HepG2 (cell line): ENCODE measurements around the gene NUBP1. TPM values are rescaled to one million over a fixed set of nuclear protein-coding genes. Genes with fewer than 3 reads are reported as not detected.

Experiments
- BATF2 ChIP-seq: sonication (generic); formaldehyde crosslinking; IDR thresholded peaks from 2 replicates; pipeline ENCODE4 v1.8.0; 2022; ENCODE audit warnings: mild to moderate bottlenecking, missing genetic modification reagents, moderate library complexity
- BCL3 ChIP-seq: sonication (generic); formaldehyde crosslinking; IDR thresholded peaks from 2 replicates; pipeline ENCODE4 v1.5.1; 2020; ENCODE audit warnings: mild to moderate bottlenecking, missing genetic modification reagents, moderate library complexity
- ISL2 ChIP-seq: sonication (generic); formaldehyde crosslinking; IDR thresholded peaks from 2 replicates; pipeline ENCODE4 v1.5.0; 2020; ENCODE audit warnings: missing genetic modification reagents
- KDM2A ChIP-seq: sonication (generic); formaldehyde crosslinking; IDR thresholded peaks from 2 replicates; pipeline ENCODE4 v1.4.0; 2020; ENCODE audit warnings: low read depth, missing genetic modification reagents, borderline replicate concordance
- LCORL ChIP-seq, 2 experiments: fragments of 450-650 bp in 1 of 2; sonication (generic) in 1 of 2; formaldehyde crosslinking in 1 of 2; IDR thresholded peaks; 2 replicates each; pipeline versions ENCODE4 v1.5.0 to v1.6.1; 2017 to 2020; ENCODE audit warnings: antibody characterized with exemption in 1 of 2, missing genetic modification reagents in 1 of 2
- PREB ChIP-seq: sonication (generic); formaldehyde crosslinking; IDR thresholded peaks from 2 replicates; pipeline ENCODE4 v1.4.0; 2020; ENCODE audit warnings: missing genetic modification reagents
- RORA ChIP-seq: sonication (generic); formaldehyde crosslinking; IDR thresholded peaks from 2 replicates; pipeline ENCODE4 v1.5.0; 2020; ENCODE audit warnings: mild to moderate bottlenecking, missing genetic modification reagents, moderate library complexity
- SMC3 ChIP-seq: IDR thresholded peaks from 2 replicates; pipeline ENCODE4 v1.6.1; 2011; ENCODE audit warnings: low read length, improper control_type of control experiment
- ZHX2 ChIP-seq, 2 experiments: sonication (generic) in 1 of 2; formaldehyde crosslinking in 1 of 2; IDR thresholded peaks; 2 replicates each; pipeline versions ENCODE4 v1.6.1 to v1.9.0; 2014 to 2022; ENCODE audit warnings: antibody characterized with exemption in 1 of 2, borderline replicate concordance in 1 of 2, inconsistent platforms in 1 of 2, low read depth in 1 of 2, missing genetic modification reagents in 1 of 2
- ZNF160 ChIP-seq: sonication (generic); formaldehyde crosslinking; IDR thresholded peaks from 2 replicates; pipeline ENCODE4 v1.8.0; 2022; ENCODE audit warnings: mild to moderate bottlenecking, inconsistent platforms, missing genetic modification reagents
- ZNF235 ChIP-seq: sonication (generic); formaldehyde crosslinking; IDR thresholded peaks from 2 replicates; pipeline ENCODE4 v1.8.1; 2023; ENCODE audit warnings: mild to moderate bottlenecking, missing genetic modification reagents, borderline replicate concordance
- ZNF275 ChIP-seq: sonication (generic); formaldehyde crosslinking; IDR thresholded peaks from 2 replicates; pipeline ENCODE4 v1.8.0; 2022; ENCODE audit warnings: missing genetic modification reagents, mild to moderate bottlenecking, inconsistent platforms, borderline replicate concordance
- ZNF354B ChIP-seq: sonication (generic); formaldehyde crosslinking; IDR thresholded peaks from 2 replicates; pipeline ENCODE4 v1.8.0; 2022; ENCODE audit warnings: mild to moderate bottlenecking, missing genetic modification reagents
- ZNF451 ChIP-seq: sonication (generic); formaldehyde crosslinking; IDR thresholded peaks from 2 replicates; pipeline ENCODE4 v1.5.0; 2020; ENCODE audit warnings: mild to moderate bottlenecking, missing genetic modification reagents
- ZNF678 ChIP-seq: sonication (generic); formaldehyde crosslinking; IDR thresholded peaks from 2 replicates; pipeline ENCODE4 v1.4.0; 2020; ENCODE audit warnings: mild to moderate bottlenecking, missing genetic modification reagents
- ZNF766 ChIP-seq: sonication (generic); formaldehyde crosslinking; IDR thresholded peaks from 2 replicates; pipeline ENCODE4 v1.5.0; 2020; ENCODE audit warnings: missing genetic modification reagents, borderline replicate concordance
- polyA plus RNA-seq, 8 experiments: library from polyadenylated mRNA; depleted of rRNA in 3 of 8; stranded (reverse) in 7 of 8; unstranded in 1 of 8; fragments of >200 nt; fragmentation: Illumina TruSeq in 4 of 8; extraction: Trizol in 4 of 8; gene quantifications; 2 replicates each; pipeline versions ENCODE4 v1.2.1 to v1.2.3, GENCODE V29; 2011 to 2016; ENCODE audit warnings: low read depth in 4 of 8, missing spikeins in 1 of 8, mixed read lengths in 1 of 8; ENCODE audit not compliant: insufficient read depth in 1 of 8
- total RNA-seq, 5 experiments: library from RNA; depleted of rRNA; stranded (reverse); fragments of >200 nt; fragmentation: Illumina TruSeq; extraction: Trizol; gene quantifications; 2 replicates each; pipeline ENCODE4 v1.2.3, GENCODE V29; 2016; ENCODE audit warnings: low read depth in 1 of 5

The NUBP1 gene
- total and polyA plus RNA-seq, 2 of the 13 experiments (the other 11 are each of a cell fraction or from before 2014, with no cell fraction given): 53.5 to 70.4 TPM

GRCh38 chr16:10744370-10745030 is 858 bp downstream of the NUBP1 start (continued):
- TF ChIP-seq ZHX2 (IDR thresholded peaks at IDR 0.05; ENCODE audit: low read depth) (no peak), ZHX2 (CRISPR knock-in tag; IDR thresholded peaks at IDR 0.05; ENCODE audit: borderline replicate concordance) (no peak), SMC3 (no peak), KDM2A (CRISPR knock-in tag) (no peak), BCL3 (CRISPR knock-in tag) (no peak; the same call in 1 of the 2 replicates), ZNF160 (CRISPR knock-in tag) (no peak), ZNF766 (no peak), ZNF275 (CRISPR knock-in tag) (no peak), BATF2 (CRISPR knock-in tag) (no peak), ZNF678 (no peak), ISL2 (no peak; the same call in 1 of the 2 replicates), RORA (CRISPR knock-in tag) (no peak), PREB (CRISPR knock-in tag) (no peak), LCORL (IDR thresholded peaks at IDR 0.05) (no peak), LCORL (CRISPR knock-in tag; IDR thresholded peaks at IDR 0.05) (peak; percentile 25; the same call in 1 of the 2 replicates), ZNF235 (CRISPR knock-in tag) (0 out of 2 replicates have a peak, but pooled peaks have one; percentile 18), ZNF451 (no peak), ZNF354B (CRISPR knock-in tag) (no peak)
